ENCODE measurements around the gene NFX1.
A peak's percentile ranks its signal among the peaks of the same experiment; 100 is the strongest.
"Not testable (repeated sequence)": the region's sequence is repeated elsewhere in the genome, so short reads cannot be mapped to it uniquely, and the experiment has no call there.

The NFX1 gene

GRCh38 chr9:33311953-33312352 is 21.6 kb downstream of the NFX1 start:
- DNase-seq = no peak

- no peak for DNase-seq
Measured at GRCh38 chr9:33315371-33315770, 25.1 kb downstream of the NFX1 start.

GRCh38 chr9:33317136-33317535 is 26.8 kb downstream of the NFX1 start:
- DNase-seq = peak; percentile 40

- no peak for DNase-seq
Measured at GRCh38 chr9:33318225-33318624, 27.9 kb downstream of the NFX1 start.

- DNase-seq = no peak
Measured at GRCh38 chr9:33318781-33319180, 28.5 kb downstream of the NFX1 start.

- DNase-seq = no peak
Measured at GRCh38 chr9:33320230-33320567, 29.9 kb downstream of the NFX1 start.

- no peak for DNase-seq
Measured at GRCh38 chr9:33320568-33321261, 30.4 kb downstream of the NFX1 start.

- no peak for DNase-seq
Measured at GRCh38 chr9:33329117-33329563, 38.8 kb downstream of the NFX1 start.

GRCh38 chr9:33329979-33330378 is 39.7 kb downstream of the NFX1 start:
- DNase-seq = no peak

- no peak for DNase-seq
Measured at GRCh38 chr9:33331377-33331891, 41.1 kb downstream of the NFX1 start.

- DNase-seq = no peak
Measured at GRCh38 chr9:33332011-33332410, 41.7 kb downstream of the NFX1 start.

GRCh38 chr9:33332956-33333355 is 42.6 kb downstream of the NFX1 start:
- DNase-seq = not testable (repeated sequence)

GRCh38 chr9:33340186-33340585 is 49.9 kb downstream of the NFX1 start:
- no peak for DNase-seq

GRCh38 chr9:33341182-33341581 is 50.9 kb downstream of the NFX1 start:
- no peak for DNase-seq

GRCh38 chr9:33344145-33344544 is 53.8 kb downstream of the NFX1 start:
- DNase-seq = no peak

GRCh38 chr9:33346564-33346963 is 56.2 kb downstream of the NFX1 start:
- no peak for DNase-seq

- no peak for DNase-seq
Measured at GRCh38 chr9:33348998-33349397, 58.7 kb downstream of the NFX1 start.

GRCh38 chr9:33349743-33350142 is 59.4 kb downstream of the NFX1 start:
- no peak for DNase-seq

GRCh38 chr9:33350310-33350709 is 60.0 kb downstream of the NFX1 start:
- DNase-seq = no peak

GRCh38 chr9:33351547-33351946 is 61.2 kb downstream of the NFX1 start:
- no peak for DNase-seq

- no peak for DNase-seq
Measured at GRCh38 chr9:33354651-33355211, 64.4 kb downstream of the NFX1 start.

GRCh38 chr9:33355933-33356332 is 65.6 kb downstream of the NFX1 start:
- DNase-seq = no peak

- DNase-seq = not testable (repeated sequence)
Measured at GRCh38 chr9:33358641-33359040, 68.3 kb downstream of the NFX1 start.

- no peak for DNase-seq
Measured at GRCh38 chr9:33364127-33364526, 73.8 kb downstream of the NFX1 start.

- DNase-seq = not testable (repeated sequence)
Measured at GRCh38 chr9:33364814-33365213, 74.5 kb downstream of the NFX1 start.

Data from NCI-H774 (cell line).